HG02588 (cell line): ENCODE data around the gene TRIM62.

ENCODE experiments used
- ATAC-seq: cut with Tn5 transposase; IDR thresholded peaks from one replicate; pipeline ENCODE4 v1.9.1; 2021; ENCODE audit warnings: mild to moderate bottlenecking, moderate library complexity; ENCODE audit not compliant: unreplicated experiment

TRIM62 gene

GRCh38 chr1:33162141-33162540 lies 19.7 kb downstream of the TRIM62 start:
- no peak for ATAC-seq

DNA sequence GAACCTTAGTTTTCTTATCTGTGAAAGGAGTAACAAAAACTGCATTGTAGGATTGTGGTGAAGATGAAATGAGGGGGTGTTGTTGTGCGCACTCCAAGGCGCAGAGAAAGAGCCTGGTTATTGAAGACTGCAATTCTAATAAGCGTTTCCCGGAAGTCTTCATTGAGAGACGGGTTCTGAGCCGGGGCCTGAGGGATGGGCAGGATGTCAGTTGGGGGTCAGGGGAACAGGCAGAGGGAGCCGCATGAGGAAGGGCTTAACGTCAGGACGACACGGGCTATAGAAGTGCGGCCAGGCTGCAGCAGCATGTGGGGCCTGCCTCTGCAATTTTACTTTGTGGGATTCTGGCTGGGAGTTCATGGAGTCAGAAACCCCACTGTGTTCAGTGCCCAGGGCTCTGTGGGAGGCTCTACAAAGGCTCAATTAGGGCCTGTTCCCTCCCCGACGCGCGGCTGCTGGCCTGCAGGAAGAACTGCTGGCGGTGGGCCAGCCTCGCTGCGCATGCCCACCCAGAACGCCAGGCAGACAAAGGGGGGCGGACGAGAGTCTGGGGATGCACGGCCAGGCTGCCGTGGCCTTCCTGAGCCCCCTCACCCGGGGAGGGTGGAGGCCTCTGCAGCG lies 20.7 kb downstream of the TRIM62 start:
- ATAC-seq, result no peak

GRCh38 chr1:33159577-33159976 lies 22.3 kb downstream of the TRIM62 start:
- ATAC-seq, result no peak

- no peak for ATAC-seq
Measured at GRCh38 chr1:33158366-33158765, 23.5 kb downstream of the TRIM62 start.

- no peak for ATAC-seq
Measured at GRCh38 chr1:33157131-33157530, 24.7 kb downstream of the TRIM62 start.

DNA sequence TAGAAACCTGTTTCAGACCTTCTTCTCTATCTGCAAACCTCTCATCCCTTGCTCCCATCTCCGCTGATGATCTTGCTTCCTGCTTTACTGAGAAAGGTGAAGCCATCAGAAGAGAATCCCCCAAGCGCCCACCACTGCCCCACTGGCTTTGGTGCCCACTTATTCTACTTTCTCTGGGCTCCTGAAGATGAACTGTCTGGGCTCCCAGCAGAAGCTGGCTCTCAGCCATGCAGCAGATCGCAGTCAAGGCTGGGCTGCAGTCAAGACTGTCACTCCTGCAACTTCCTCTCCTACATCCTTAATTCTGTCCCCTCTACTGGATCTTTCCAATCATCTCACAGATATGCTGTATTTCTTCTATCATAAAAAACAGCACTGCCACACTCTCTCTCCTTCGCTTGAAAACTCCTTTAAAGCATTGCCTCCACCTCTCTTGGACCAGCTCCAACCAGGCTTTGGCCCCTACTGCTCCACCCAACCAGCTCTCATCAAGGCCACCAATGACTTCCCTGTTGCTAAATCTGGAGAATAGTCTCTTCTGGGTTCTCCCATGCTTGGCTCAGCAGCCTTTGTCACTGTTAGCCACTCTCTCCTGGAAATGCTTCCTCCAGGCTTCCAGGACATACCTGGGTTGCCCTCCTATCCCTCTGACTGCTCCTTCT lies 25.8 kb downstream of the TRIM62 start:
- ATAC-seq, result no peak

DNA sequence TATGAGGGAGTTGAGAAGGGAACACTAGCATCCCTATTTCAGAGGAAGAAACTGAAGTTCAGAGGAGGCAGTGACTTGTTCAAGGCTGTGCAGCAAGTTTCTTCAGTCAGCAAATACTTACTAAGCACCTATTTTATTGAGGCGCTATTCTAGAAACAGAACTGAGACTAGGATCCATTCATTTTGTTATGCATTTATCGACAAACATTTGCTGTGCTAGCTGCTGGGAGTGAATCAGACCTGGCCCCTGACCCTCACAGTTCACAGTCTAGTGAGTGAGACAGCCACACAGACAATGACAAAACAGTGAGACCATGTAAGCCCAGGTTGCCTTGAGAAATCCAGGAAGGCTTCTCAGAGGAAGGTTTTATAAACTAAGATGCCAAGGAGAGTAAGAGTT lies 28.2 kb downstream of the TRIM62 start:
- no peak for ATAC-seq

DNA sequence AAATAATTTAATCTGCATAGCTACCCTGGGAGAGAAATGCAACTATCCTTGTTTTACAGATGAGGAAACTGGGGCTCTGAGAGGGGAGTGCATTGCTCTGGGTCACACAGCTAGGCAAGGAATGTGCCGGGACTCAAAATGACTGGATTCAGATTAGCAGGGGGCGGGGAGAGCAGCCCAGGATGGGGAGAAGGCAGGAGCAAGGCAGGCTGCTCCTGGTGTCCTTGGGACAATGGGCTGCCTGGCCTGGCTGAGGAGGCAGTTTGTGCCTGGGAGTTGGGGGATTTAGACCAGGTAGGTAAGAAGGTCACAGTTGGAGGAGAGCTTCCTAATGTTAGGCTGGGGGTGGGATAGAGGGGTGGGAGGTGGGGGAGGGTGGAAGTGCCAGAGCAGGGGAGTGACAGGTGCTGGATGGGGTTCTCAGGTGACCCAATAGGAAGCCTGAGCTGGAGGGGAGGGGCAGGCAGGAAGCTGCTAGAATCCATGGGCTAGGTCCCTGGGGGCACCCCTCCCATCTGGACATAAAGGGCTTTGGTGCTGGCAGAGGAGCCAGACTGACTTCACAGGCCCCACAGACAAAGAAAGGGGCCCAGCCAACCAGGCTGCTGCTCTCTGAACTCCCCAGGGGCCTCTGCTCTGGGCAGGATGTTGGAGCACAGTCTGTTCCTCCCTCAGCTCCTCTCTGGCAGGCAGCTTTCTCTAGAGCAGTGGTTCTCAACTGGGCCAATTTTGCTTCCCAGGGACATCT lies 29.0 kb downstream of the TRIM62 start:
- no peak for ATAC-seq

DNA sequence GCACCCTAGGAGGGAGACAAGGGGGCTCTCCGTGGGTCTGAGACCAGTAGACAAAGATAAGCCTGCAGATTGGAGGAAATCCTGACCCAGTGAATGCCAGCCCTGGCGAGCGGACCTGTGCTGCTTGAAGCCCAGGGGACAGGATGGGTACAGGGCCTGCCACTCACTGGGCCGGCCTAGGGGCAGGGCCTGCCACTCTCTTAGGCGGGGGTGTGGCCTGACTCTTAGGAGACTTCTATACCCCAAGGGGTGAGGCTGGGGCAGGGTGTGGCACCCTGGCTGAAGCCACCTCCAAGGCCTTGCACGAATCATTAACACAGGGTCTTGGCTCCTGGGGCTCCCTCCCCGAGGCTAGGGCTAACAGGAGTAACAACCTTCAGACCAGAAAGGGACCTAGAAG lies 30.7 kb downstream of the TRIM62 start:
- ATAC-seq, result no peak

DNA sequence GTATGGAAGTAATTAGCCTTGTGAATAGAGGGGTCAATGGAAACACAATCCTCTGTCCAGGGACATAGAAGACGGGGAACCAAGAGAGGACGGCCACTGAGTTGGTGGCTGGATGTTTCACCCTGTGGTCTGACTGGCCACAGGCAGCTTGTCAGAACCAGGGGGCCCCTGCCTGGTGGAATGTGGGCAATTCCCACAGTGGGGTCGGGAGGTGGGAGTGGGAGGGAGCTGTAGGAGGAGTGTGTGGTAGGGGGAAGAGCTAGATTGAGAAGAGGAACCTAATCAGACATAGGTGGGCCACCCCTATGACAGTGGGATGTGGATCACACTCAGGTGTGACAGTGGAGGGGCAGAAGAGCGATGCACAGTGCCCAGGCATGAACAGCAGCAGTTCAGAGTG lies 31.3 kb downstream of the TRIM62 start:
- ATAC-seq, result no peak

- ATAC-seq, result no peak
Measured at GRCh38 chr1:33149453-33150190, 32.2 kb downstream of the TRIM62 start.

GRCh38 chr1:33148615-33149014 lies 33.2 kb downstream of the TRIM62 start:
- no peak for ATAC-seq

DNA sequence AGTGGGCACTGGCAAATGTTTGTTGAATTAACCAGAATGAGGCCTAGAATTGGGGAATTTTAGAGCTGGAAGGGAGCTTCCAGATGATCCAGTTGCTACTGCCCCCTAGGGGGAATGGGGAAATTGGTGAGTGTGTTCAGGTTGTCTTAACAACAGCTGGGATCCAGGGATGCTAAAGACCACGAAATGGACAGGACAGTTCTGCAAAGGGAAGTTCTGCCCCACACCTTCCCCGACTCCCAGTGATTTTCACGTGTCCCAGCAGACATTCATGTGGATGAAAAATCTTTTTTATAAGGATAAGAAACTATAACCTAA lies 33.9 kb downstream of the TRIM62 start:
- ATAC-seq, result no peak

DNA sequence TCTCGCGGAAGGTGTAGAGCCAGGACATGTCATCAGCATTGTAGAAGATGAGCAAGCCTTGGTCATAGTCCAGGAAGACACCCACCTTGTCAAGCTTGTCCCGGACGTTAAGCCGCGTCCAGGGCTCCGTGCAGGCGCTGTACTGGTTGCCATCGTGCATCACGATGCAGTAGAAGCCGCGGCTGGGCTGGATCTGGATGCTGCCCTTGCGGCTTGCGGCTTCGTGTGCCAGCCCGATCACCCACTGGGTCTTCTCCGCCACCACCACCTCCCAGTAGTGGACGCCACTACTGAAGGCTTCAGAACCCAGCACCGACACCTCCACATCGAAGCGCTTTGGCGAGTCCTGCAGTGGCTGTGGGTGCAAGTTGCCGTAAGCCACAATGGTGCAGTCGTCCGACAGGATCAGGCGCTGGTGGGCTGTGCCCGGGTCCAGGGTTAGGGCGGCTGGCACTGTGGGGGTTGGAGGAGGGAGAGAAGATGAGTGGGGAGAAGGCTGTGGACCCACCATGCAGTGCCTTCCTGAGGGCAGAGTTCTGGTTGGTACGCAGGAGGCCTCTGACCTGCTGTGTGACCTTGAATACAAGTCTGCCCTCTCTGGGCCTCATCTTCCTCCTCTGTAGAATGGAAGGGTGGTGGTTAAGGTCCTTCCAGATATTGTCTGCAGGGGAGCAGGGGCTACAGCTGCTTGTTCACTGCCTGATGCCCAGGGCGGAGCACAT lies 34.4 kb downstream of the TRIM62 start:
- no peak for ATAC-seq

- ATAC-seq, result no peak
Measured at GRCh38 chr1:33146003-33146402, 35.8 kb downstream of the TRIM62 start.

- ATAC-seq, result no peak
Measured at GRCh38 chr1:33143698-33144097, 38.1 kb downstream of the TRIM62 start.

DNA sequence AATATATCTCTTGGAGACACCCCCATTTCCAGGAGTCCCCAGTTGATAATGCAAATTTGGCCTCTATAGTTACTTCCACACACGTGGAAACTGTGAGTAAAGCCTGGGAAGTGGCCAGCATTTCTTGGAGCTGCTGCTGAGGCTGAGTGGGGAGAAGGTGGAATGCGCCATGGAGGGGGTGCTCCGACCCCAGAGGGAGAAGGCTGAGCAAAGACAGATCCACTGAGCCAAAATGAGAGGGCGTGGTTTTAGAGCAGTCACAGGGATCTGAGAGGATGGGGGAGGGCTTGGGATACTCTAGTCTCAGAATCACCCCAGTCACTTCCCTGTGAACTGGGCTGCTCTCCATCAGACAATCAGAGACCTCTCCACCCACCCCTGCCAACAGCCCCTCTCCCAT lies 38.7 kb downstream of the TRIM62 start:
- no peak for ATAC-seq

- ATAC-seq, result no peak
Measured at GRCh38 chr1:33142483-33143064, 39.3 kb downstream of the TRIM62 start.

- ATAC-seq, result no peak
Measured at GRCh38 chr1:33141781-33142180, 40.1 kb downstream of the TRIM62 start.

- ATAC-seq, result no peak
Measured at GRCh38 chr1:33141216-33141615, 40.6 kb downstream of the TRIM62 start.
